PC-3 (cell line): ENCODE data around the gene CD40.

ENCODE experiments used
- EZH2phosphoT487 ChIP-seq: fragments of 300-600 bp; sonication (generic); IDR thresholded peaks from 2 replicates; pipeline ENCODE4 v1.6.1; 2018; ENCODE audit warnings: mild to moderate bottlenecking, antibody characterized with exemption, low read length, borderline replicate concordance
- TF ChIP-seq, protein P1 (sequence below): fragments of 300-600 bp; sonication (generic); conservative IDR thresholded peaks from 2 replicates; pipeline ENCODE4 v1.5.1; 2017; ENCODE audit warnings: antibody characterized with exemption, low read depth, mild to moderate bottlenecking, low read length

DNA sequence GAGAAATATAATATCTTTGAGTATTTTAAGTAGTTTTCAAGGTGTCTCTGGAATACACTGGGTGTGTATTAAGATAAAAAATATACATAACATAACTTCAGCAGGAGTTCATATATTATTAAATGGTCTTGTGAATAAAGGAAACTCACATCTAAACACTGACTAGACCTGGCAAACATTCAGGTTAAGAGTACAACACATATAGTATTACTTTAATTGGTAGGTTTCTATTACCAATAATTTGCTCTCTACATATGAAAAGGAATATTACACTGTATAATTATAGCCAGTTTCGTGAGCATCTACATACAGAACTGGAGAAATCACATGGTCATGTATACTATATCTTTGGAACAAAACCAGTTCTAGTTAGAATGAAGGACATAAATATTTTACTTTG is 37.0 kb upstream of the CD40 start:
- TF ChIP-seq, protein P1, sequence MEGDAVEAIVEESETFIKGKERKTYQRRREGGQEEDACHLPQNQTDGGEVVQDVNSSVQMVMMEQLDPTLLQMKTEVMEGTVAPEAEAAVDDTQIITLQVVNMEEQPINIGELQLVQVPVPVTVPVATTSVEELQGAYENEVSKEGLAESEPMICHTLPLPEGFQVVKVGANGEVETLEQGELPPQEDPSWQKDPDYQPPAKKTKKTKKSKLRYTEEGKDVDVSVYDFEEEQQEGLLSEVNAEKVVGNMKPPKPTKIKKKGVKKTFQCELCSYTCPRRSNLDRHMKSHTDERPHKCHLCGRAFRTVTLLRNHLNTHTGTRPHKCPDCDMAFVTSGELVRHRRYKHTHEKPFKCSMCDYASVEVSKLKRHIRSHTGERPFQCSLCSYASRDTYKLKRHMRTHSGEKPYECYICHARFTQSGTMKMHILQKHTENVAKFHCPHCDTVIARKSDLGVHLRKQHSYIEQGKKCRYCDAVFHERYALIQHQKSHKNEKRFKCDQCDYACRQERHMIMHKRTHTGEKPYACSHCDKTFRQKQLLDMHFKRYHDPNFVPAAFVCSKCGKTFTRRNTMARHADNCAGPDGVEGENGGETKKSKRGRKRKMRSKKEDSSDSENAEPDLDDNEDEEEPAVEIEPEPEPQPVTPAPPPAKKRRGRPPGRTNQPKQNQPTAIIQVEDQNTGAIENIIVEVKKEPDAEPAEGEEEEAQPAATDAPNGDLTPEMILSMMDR = no peak
- no peak for TF ChIP-seq EZH2phosphoT487
